Measurements from ENCODE around the gene PKN1.

Gene PKN1

DNA sequence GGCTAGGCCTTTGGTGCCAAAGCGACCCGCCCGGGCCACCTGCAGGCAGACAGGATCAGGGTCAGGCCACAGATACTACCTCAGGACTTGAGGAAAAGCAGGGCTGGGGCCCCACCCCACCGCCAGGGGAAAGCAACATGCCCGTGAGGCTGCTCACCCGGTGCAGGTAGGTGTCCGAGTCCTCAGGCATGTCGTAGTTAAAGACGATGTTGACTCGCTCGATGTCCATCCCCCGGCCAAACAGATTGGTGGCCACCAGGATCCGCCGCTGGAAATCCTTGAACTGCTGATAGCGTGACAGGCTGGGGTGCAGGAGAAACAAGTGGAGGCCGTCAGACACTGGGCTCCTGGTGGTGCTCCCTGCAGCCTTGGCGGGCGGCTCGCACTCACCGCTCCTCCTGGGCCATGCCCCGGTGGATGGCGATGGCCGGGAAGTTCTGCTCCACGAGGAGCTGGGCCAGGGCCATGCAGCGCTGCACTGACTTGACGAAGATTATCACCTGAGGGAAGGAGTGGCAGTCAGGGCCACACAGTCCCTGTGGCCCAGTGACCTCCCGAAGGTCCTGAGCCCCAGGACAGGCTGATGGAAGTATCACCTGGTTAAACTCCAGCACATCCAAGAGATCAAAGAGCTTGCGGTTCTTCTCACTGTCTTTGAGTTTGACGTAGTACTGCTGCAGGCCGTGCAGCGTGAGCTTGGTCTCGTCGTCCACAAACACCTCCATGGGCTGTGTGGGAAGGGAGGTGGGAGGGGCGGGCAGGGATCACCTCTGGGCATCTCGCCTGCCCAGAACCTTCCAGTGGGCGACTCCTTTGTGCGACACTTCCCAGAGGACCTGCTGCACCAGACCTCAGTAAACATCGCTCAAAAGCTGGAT lies 23.7 kb upstream of the PKN1 start:
- no peak overlapping the region for H3K4me2 ChIP-seq (ENCODE audit: insufficient read depth, low read length)
- peaks cover 47% of the 10 kb centered on the region for H3K79me2 ChIP-seq (ENCODE audit: insufficient read depth, low read length)
- H3K4me1 ChIP-seq (ENCODE audit: insufficient read depth, low read length) = peaks cover 8% of the 10 kb centered on the region; the same call in 1 of the 2 replicates
- H2AFZ ChIP-seq (ENCODE audit: low read depth, low read length) = no peak overlapping the region
- DNase-seq (no peak), ATAC-seq (ENCODE audit: insufficient read depth, low read depth) (no peak)
- peaks cover 78% of the 10 kb centered on the region for H3K36me3 ChIP-seq (ENCODE audit: insufficient read depth, low read length)
- TF ChIP-seq, protein P1, sequence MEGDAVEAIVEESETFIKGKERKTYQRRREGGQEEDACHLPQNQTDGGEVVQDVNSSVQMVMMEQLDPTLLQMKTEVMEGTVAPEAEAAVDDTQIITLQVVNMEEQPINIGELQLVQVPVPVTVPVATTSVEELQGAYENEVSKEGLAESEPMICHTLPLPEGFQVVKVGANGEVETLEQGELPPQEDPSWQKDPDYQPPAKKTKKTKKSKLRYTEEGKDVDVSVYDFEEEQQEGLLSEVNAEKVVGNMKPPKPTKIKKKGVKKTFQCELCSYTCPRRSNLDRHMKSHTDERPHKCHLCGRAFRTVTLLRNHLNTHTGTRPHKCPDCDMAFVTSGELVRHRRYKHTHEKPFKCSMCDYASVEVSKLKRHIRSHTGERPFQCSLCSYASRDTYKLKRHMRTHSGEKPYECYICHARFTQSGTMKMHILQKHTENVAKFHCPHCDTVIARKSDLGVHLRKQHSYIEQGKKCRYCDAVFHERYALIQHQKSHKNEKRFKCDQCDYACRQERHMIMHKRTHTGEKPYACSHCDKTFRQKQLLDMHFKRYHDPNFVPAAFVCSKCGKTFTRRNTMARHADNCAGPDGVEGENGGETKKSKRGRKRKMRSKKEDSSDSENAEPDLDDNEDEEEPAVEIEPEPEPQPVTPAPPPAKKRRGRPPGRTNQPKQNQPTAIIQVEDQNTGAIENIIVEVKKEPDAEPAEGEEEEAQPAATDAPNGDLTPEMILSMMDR (IDR thresholded peaks at IDR 0.05; ENCODE audit: borderline replicate concordance, extremely low read depth, low read length, poor library complexity, severe bottlenecking) = no peak
- no peak for TF ChIP-seq EZH2 (IDR thresholded peaks at IDR 0.05; ENCODE audit: borderline replicate concordance, low read depth, low read length, severe bottlenecking)
- no peak overlapping the region for H3K9ac ChIP-seq (ENCODE audit: low read depth, low read length)
- no peaks in the 10 kb centered on the region for H3K9me3 ChIP-seq (ENCODE audit: insufficient read depth, low read length, severe bottlenecking)
- no peaks in the 10 kb centered on the region for H3K27me3 ChIP-seq (ENCODE audit: insufficient read depth, low read length, poor library complexity)
- H3K27ac ChIP-seq (ENCODE audit: low read length) = no peak overlapping the region
- H4K20me1 ChIP-seq (ENCODE audit: insufficient read depth, low read length) = peaks cover 83% of the 10 kb centered on the region
- H3K4me3 ChIP-seq (ENCODE audit: low read depth in 1 of 2, low read length in 2 of 2) = no peak overlapping the region

DNA sequence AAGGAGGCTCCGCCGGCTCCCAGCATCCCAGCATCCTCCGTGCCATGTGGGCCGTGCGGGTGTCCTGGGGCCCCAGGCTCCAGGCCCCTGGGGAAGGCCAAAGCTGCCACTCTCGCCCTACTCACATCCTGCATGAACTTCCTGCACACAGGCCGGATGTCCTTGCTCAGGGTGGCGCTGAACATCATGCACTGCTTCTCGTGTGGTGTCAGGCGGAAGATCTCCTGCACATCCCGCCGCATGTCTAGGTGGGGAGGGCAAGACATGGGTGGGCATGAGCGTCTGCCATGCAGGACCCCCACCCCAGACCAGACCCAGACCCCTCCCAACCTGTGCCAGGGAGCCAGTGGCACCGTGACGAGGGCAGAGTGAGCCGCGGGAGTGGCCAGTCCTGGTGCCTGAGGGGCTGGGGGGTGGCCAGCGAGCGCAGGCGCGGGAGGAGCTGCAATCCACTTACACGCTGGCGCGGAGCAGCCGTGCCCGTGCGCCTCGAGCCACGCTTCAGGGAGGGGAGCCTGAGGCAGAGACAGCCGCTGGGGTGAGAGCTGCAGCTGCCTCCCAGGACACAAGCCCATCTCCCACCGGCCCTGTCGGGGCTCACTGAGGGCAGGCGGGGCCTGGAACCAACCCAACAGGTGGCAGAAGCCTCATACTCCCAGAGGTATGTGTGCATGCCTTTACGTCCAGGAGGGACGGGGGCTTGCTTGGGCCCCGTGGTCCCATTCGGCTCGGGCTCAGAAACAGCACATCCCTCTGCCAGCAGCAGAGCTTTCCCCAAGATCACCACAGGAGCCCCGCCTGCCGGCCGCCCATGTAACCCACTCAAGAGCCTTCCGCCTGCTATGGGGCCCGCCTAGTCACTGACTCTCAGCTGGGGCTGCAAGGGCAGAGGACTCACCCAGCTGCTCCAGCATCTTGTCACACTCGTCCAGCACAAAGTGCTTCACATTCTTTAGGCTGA lies 22.7 kb upstream of the PKN1 start:
- no peak overlapping the region for H2AFZ ChIP-seq (ENCODE audit: low read depth, low read length)
- peaks cover 84% of the 10 kb centered on the region for H3K36me3 ChIP-seq (ENCODE audit: insufficient read depth, low read length)
- H3K4me3 ChIP-seq (ENCODE audit: low read depth in 1 of 2, low read length in 2 of 2) = no peak overlapping the region
- H3K4me2 ChIP-seq (ENCODE audit: insufficient read depth, low read length) = no peak overlapping the region
- no peak overlapping the region for H3K9ac ChIP-seq (ENCODE audit: low read depth, low read length)
- peaks cover 57% of the 10 kb centered on the region for H3K79me2 ChIP-seq (ENCODE audit: insufficient read depth, low read length)
- H3K4me1 ChIP-seq (ENCODE audit: insufficient read depth, low read length) = peaks cover 14% of the 10 kb centered on the region; the same call in 1 of the 2 replicates
- H3K9me3 ChIP-seq (ENCODE audit: insufficient read depth, low read length, severe bottlenecking) = no peaks in the 10 kb centered on the region
- no peak for DNase-seq
- TF ChIP-seq EZH2 (IDR thresholded peaks at IDR 0.05; ENCODE audit: borderline replicate concordance, low read depth, low read length, severe bottlenecking) = no peak
- TF ChIP-seq, protein P1 (IDR thresholded peaks at IDR 0.05; ENCODE audit: borderline replicate concordance, extremely low read depth, low read length, poor library complexity, severe bottlenecking) = no peak
- H3K27ac ChIP-seq (ENCODE audit: low read length) = no peak overlapping the region
- H4K20me1 ChIP-seq (ENCODE audit: insufficient read depth, low read length) = peaks cover 91% of the 10 kb centered on the region
- H3K27me3 ChIP-seq (ENCODE audit: insufficient read depth, low read length, poor library complexity) = no peaks in the 10 kb centered on the region
- no peak for ATAC-seq (ENCODE audit: insufficient read depth, low read depth)

DNA sequence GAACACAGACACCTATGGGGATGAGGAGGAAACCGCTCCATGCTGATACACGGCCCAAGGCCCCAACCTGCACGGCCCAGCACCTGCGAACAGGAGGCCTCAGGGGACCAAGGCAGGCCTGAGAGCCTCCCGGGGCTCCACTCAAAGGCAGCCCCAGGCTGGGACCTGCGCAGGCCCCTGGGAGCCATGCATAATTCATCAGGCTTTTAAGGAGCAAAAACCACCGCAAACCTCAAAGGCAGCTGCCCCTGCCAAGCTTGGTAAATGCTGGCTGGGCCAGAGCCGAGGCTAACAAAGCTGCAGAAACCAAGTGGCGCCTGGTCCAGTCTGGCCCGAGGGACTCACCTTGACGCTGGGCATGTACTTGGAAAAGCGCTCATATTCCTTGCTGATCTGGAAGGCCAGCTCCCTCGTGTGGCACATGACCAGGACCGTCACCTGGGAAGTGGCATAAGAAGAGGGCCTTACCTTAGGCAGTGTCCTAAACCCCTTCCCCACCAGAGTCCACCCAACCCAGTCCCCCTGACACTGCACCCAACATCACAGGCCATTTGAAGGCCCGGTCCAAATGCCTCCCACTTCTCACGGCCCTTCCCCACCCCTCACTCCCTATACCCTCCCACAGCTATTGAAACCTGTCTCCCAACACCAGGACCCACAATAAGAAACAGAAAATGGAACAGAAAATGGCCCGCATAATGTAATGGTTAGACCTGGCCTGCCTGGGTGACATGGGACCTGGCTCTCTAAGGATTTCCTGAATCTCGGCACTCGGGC lies 21.8 kb upstream of the PKN1 start:
- Histone ChIP-seq H3K36me3 (ENCODE audit: insufficient read depth, low read length) (peaks cover 92% of the 10 kb centered on the region), H3K9ac (ENCODE audit: low read depth, low read length) (no peak overlapping the region), H3K4me3 (ENCODE audit: low read depth in 1 of 2, low read length in 2 of 2) (no peak overlapping the region), H3K4me2 (ENCODE audit: insufficient read depth, low read length) (no peak overlapping the region), H4K20me1 (ENCODE audit: insufficient read depth, low read length) (peaks cover 98% of the 10 kb centered on the region), H3K9me3 (ENCODE audit: insufficient read depth, low read length, severe bottlenecking) (no peaks in the 10 kb centered on the region), H3K27ac (ENCODE audit: low read length) (no peak overlapping the region), H3K4me1 (ENCODE audit: insufficient read depth, low read length) (peaks cover 23% of the 10 kb centered on the region), H3K27me3 (ENCODE audit: insufficient read depth, low read length, poor library complexity) (no peaks in the 10 kb centered on the region), H2AFZ (ENCODE audit: low read depth, low read length) (no peak overlapping the region), H3K79me2 (ENCODE audit: insufficient read depth, low read length) (peaks cover 67% of the 10 kb centered on the region)
- DNase-seq (no peak), ATAC-seq (ENCODE audit: insufficient read depth, low read depth) (no peak)
- TF ChIP-seq EZH2 (IDR thresholded peaks at IDR 0.05; ENCODE audit: borderline replicate concordance, low read depth, low read length, severe bottlenecking) = no peak
- TF ChIP-seq, protein P1 (IDR thresholded peaks at IDR 0.05; ENCODE audit: borderline replicate concordance, extremely low read depth, low read length, poor library complexity, severe bottlenecking) = no peak
